Endometrium (tissue), 2 donors: ENCODE results near the gene KCNQ1OT1.

Source experiments
- FAIRE-seq: peaks from 2 replicates; lab custom pipeline; 2012; peaks lifted over from hg19 to GRCh38; lab: Jason Lieb, UNC
- donor health status: control.
- donor health status: control.

The KCNQ1OT1 gene

GRCh38 chr11:2699531-2700414 is at the start of gene KCNQ1OT1:
Gene KCNQ1OT1 (minus strand): TSS chr11:2699994.
- no peak for FAIRE-seq

- FAIRE-seq: no peak
Observed at GRCh38 chr11:2748814-2749554, 49.2 kb upstream of the KCNQ1OT1 start.

DNA sequence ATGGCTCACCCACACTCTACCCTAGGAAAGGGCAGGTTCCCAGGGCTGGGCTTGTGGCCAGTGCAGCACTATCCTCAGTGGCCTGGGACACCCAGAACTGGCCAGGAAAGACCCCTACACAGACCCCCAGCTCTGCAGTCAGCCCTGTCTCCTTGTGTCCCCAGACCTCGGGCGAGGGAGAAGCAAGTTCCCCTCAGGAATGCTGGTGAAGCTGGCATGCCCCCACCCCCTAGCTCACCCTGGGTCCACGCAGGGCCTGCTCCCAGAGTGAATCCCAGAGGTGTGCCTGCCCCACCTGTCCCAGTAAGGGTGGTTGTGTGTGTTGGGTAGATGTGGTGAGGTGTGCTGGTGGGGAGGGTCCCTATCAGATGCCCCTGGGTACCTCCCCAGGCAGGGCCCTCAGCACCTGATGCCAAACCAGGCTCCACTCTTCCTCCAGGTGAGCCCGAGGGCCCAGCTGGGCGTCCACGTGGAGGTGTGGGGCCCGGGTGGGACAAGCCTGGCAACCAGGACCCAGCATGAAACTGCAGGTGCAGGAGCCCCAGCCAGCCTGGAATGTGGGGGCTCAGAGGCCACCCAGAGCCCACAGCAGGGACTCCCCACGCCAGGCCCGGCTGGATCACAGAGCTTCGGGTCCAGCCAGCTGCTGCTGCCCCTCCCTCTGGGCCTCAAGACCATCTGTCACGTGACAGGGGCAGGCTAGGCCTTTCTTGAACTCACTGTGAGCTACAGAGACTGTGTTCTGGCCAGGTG is 48.4 kb upstream of the KCNQ1OT1 start:
- no peak for FAIRE-seq

DNA sequence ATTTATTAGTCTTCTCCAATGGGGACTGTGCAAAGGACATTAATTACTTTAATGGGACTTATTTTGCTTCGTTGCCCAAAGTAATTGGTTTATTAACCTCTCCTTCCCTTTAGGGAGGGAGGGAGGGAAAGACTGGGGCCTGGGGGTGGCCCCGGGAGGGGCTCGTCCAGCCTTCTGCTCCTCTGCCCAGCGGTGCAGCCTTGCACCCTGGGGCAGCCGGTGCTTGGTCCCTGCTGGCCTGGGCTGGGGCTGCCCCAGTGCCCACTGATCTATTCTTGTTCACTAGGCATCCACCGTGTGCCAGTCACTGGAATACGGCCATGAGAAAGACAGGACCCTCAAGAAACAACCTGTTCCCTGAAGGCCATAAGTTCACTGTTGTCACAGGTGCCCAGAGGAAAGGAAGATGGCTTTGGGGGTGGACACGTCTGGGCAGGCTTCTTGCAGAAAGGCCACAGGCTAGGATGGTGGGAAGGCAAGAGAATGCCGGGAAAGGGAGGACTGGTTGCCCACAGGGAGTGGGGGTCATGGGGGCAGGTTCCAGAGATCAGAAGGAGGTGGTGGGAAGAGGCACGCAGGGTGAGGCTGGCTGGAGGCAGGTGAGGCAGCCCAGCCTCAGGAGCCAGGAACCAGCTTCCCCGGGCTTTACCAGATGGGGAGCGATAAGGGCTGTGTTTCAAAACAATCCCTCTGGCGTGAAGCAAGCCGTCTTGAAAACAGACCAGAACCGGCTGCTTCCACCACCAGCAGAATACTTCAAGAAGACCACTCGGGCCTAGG is 47.6 kb upstream of the KCNQ1OT1 start:
- no peak for FAIRE-seq

GRCh38 chr11:2746401-2747247 is 46.8 kb upstream of the KCNQ1OT1 start:
- no peak for FAIRE-seq

DNA sequence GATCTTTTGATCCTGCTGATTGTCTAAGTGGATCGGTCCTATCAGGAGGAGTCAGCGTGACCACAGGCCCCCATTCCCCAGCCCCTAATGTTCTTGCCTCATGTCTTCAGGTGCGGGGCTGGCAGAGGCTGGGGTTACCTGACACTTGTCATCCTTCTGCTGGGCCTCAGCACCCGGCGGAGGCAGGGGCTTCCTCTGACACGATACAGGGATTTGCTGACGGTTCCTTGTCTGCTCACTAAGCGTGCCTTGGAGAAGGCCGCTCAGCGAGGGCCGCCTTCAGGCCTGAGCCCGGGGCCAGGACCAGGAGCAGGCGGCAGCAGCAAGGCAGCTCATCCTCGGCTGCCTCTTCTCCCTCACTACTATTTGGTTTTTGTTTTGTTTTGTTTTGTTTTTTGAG is 45.7 kb upstream of the KCNQ1OT1 start:
- no peak for FAIRE-seq

GRCh38 chr11:2744166-2744565 is 44.4 kb upstream of the KCNQ1OT1 start:
- no peak for FAIRE-seq

DNA sequence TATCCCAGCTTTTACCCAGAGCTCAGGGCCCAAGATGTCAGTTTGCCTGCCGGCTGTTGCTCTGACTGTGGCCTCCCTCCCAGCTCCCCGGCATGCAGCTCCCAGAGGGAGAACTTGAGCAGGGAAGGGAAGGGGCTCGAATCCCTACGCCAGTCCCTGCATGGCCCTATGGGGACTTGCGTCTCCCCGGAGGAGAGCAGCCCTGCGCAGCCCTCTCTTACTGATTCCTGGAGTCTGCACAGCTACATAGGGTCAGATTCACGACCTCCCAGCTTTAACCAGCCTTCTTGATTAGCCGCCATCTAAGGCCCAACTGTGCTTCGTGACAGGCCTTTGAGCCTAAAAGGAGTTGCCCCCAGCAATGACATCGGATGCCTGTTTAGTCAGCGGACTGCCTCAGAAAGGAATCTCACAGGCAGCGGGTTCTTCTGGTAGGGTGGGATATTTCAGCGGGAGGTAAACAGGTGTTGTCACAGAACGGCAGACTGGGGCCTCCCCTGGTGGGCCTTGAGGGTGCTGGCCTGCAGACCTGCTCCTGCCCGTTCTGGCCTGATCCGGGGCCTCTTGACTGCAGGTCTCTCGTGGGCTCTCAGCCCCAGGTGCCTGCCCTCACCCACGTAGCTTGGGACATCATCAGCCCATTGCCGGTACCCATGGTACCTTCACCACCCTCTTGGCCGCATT is 43.8 kb upstream of the KCNQ1OT1 start:
- no peak for FAIRE-seq

- no peak for FAIRE-seq
Observed at GRCh38 chr11:2742611-2743426, 43.0 kb upstream of the KCNQ1OT1 start.

DNA sequence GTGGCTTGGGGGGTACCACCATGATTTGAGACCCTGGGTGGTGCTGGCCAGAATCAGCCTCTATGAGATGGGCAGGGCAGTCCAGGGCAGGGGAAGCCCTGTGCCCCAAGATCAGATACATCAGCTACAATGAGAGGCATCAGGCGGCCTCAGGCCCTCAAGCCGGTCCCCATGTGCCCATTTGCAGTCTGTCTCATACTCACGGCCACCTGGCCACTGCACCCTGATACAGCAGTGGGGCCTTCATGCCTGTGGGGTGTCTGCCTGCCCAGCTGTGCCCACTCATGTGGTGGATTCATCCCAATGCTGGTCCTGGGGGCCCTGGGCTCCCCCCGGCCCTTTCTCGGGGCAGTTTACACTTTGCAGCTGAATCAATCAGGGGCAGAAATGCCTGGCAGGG is 42.4 kb upstream of the KCNQ1OT1 start:
- FAIRE-seq: no peak

DNA sequence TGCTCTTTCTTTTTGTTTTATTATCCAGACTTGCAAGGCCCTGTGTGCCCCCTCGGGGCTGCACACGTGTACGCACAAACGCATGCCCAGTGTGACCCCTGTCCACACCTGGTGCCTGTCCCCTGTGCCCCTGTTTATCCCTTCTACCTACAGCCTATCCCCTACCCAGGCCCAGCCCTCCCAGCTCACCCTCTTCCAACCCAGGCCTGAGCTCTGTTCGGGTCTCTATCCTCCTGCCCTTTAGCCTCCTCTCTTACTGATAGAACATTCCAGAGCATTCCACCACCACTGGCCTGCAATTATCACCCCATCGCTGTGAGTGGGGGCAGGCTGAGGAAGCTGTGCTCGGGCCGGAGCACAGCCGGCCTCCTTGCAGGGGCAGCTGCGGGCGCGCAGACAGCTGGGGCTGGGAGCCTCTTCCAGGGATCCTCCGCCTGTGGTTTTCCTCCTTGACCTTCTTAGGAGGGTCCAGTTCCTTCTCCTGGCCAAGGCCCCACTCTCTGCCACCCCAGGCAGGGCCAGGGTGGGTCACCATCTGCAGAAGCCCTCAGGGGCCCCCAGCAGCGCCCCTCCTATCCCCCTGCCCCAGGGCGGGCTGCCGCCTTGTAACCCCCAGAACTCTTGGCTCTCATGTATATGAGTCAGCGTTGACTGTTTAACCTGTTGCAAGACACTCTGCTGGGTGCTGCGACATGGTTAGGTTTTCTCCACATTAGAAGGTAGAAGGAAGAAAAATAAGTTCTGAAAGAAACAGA is 41.8 kb upstream of the KCNQ1OT1 start:
- no peak for FAIRE-seq

DNA sequence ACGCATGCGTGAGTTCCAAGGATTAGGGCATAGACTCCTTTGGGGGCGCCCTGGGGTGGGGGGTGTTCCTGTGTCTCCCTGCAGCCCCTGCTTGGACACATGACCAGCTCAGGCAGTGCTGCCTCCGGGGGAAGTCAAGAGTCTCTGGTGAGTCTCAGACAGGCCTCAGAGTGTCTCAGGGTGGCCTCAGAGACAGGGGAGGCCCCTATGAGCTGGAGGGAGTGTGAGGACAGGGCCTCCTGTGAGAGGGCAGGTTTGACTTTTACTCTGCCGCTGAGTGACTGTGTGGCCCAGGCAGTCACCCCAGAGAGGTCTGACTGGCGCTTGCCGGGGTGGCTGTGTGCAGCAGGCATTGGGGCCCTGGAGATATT is 41.2 kb upstream of the KCNQ1OT1 start:
- FAIRE-seq: no peak

DNA sequence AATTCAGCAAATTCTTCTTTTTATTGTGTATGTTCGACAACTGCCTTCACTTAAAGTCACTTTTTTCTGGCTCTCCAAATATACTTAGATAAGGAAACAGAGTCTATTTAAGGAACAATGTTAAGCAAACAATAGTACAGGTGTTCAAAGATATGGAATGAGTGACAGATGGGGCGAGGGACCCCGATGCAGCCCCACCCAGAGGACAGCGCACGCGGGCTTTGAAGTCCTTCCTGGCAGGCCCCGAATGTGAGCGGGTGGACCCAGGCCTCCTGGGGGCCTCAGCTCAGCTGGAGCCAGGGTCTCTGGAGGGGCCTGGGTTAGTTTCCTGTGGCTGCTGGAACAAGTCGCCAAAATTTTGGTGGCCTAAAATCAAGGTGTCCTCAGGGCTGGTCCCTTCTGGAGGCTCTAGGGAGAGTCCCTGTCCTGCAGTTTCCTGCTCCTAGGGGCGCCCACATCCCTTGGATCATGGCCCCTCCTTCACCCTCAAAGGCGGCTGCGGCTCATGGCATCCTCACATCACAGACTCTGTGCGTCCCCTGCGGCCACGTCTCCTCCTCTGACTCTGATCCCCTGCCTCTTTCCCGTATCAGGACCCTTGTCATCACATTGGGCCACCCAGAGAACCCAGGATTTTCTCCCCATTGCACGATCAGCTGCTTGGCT is 40.6 kb upstream of the KCNQ1OT1 start:
- FAIRE-seq: no peak

DNA sequence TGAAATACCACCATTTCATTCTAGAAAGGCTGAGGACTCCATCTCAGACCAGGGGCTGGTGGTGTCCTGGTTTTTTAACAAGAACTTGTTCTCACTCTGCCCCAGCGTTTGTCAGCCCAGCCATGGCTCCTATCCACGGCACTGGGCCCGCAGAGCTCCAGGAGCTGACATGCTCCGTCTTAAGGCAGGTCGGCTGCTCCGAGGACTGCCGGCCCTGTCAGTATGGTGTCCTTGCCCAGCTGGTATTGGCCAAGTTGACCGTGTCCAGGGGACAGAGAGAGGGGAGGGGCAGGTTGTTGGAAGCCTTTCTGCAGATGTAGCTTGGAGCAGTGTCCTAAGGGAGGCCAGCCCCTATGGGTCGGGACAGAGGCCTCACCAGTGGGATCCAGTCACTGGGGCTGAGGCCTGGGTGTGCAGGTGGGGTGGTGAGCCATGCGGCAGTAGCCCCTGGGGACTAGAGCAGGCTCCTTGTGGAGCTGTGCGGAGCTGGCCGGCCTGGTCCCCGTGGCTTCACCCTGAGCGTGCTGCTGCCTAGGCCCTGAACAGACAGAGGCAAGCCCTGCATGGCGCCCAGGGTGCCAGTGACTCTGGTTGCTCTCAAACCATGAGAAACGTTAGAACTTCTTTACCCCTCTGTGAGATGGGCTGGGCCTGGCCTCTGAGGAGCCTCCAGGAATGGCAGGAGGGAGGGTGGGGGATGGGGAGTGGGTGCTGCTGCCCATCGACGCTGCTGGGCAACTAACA is 39.9 kb upstream of the KCNQ1OT1 start:
- FAIRE-seq: no peak

- no peak for FAIRE-seq
Observed at GRCh38 chr11:2738551-2739431, 39.0 kb upstream of the KCNQ1OT1 start.

DNA sequence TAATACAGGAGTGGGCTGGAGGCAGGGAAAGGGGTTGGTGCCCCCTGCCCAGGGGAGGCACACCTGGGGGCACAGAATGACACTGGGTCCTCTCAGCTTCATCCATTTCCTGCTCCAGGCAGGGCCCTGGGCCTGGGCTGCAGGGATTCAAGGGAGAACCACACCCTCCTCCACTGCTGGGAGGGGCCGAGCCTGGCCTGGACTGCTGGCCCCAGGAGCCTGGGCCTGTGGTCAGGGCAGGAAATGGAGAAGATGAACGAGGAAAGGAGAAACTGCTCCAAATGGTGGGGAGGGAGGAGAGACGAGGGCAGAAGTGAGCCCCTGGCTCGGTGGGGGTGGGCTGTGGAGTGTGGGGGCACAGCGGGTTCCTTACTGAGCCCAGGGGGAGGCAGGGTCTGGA is 38.1 kb upstream of the KCNQ1OT1 start:
- FAIRE-seq: no peak

GRCh38 chr11:2737226-2737590 is 37.4 kb upstream of the KCNQ1OT1 start:
- no peak for FAIRE-seq
